Activated gamma-delta T cell treated with anti-CD3 and anti-CD28 coated beads, Interleukin-2, amount 50 U/mL, for 16 hours (primary cell): Measurements from ENCODE around the gene SELP.

Experiments
- DNase-seq: peaks from one replicate; pipeline ENCODE4 v3.0.0-alpha.2; 2020; ENCODE audit warnings: low read depth

The SELP gene

GRCh38 chr1:169576241-169576934 is 53.5 kb downstream of the SELP start:
- no peak for DNase-seq

- DNase-seq: no peak
These were observed 55.6 kb downstream of the SELP start for GRCh38 chr1:169574336-169574735.

- DNase-seq: no peak
These were observed 57.7 kb downstream of the SELP start for GRCh38 chr1:169572187-169572586.

GRCh38 chr1:169571450-169571849 is 58.5 kb downstream of the SELP start:
- DNase-seq: no peak

- DNase-seq: no peak
These were observed 59.8 kb downstream of the SELP start for GRCh38 chr1:169570172-169570574.

- no peak for DNase-seq
These were observed 61.4 kb downstream of the SELP start for GRCh38 chr1:169568497-169568896.

GRCh38 chr1:169565335-169566271 is 64.3 kb downstream of the SELP start:
- DNase-seq: no peak

- DNase-seq: no peak
These were observed 66.3 kb downstream of the SELP start for GRCh38 chr1:169563650-169564049.

GRCh38 chr1:169563019-169563615 is 66.8 kb downstream of the SELP start:
- DNase-seq: no peak

- no peak for DNase-seq
These were observed 68.2 kb downstream of the SELP start for GRCh38 chr1:169561692-169562091.

- no peak for DNase-seq
These were observed 72.8 kb downstream of the SELP start for GRCh38 chr1:169557131-169557530.

- DNase-seq: no peak
These were observed 79.6 kb downstream of the SELP start for GRCh38 chr1:169550294-169550693.

GRCh38 chr1:169548282-169548681 is 81.6 kb downstream of the SELP start:
- no peak for DNase-seq

GRCh38 chr1:169546087-169546995 is 83.6 kb downstream of the SELP start:
- peak; percentile 35 for DNase-seq

GRCh38 chr1:169545472-169545871 is 84.5 kb downstream of the SELP start:
- no peak for DNase-seq

- DNase-seq: no peak
These were observed 90.7 kb downstream of the SELP start for GRCh38 chr1:169538998-169539871.
